ENCODE results near the gene CACNA1A. TPM values are rescaled to one million over a fixed set of nuclear protein-coding genes. Genes with fewer than 3 reads are reported as not detected.
A peak's percentile ranks its signal among the peaks of the same experiment; 100 is the strongest.

Gene CACNA1A
- polyA plus RNA-seq, 1 donor (not counting 4 experiments of a cell fraction or from before 2014, with no cell fraction given), result not detected

DNA sequence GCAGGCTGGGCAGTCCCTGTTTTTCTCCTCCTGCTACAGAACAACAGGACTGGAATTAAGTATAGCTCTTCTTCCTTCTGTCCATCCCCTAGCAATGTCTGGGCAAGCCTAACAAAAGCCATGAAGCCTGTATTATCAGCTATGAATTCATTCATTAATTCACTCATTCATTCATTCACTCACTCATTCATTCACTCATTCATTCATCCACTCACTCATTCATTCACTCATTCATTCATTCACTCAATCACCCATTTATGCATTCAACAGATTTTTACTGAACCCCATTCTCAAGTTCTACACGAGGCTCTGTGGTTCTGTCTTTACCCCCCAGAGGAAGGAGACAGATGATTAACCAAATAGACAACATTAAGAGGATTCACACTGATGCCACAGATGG lies 69.9 kb downstream of the CACNA1A start:
- no peak for DNase-seq (ENCODE audit: low read depth, low spot score)
- TF ChIP-seq, protein P1, sequence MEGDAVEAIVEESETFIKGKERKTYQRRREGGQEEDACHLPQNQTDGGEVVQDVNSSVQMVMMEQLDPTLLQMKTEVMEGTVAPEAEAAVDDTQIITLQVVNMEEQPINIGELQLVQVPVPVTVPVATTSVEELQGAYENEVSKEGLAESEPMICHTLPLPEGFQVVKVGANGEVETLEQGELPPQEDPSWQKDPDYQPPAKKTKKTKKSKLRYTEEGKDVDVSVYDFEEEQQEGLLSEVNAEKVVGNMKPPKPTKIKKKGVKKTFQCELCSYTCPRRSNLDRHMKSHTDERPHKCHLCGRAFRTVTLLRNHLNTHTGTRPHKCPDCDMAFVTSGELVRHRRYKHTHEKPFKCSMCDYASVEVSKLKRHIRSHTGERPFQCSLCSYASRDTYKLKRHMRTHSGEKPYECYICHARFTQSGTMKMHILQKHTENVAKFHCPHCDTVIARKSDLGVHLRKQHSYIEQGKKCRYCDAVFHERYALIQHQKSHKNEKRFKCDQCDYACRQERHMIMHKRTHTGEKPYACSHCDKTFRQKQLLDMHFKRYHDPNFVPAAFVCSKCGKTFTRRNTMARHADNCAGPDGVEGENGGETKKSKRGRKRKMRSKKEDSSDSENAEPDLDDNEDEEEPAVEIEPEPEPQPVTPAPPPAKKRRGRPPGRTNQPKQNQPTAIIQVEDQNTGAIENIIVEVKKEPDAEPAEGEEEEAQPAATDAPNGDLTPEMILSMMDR (optimal IDR thresholded peaks at IDR 0.05 in 1 of 3, IDR thresholded peaks at IDR 0.05 in 1 of 3, conservative IDR thresholded peaks at IDR 0.05 in 1 of 3; ENCODE audit: extremely low read depth in 1 of 3, insufficient read depth in 2 of 3, low read length in 3 of 3), result no peak
- TF ChIP-seq EZH2 (IDR thresholded peaks at IDR 0.05; ENCODE audit: low read length), result no peak
- no peak overlapping the region for H3K4me3 ChIP-seq (ENCODE audit: control insufficient read depth in 2 of 3, extremely low read depth in 1 of 3, insufficient read depth in 2 of 3, low read depth in 1 of 3, low read length in 3 of 3)
- no peaks in the 10 kb centered on the region for H3K9me1 ChIP-seq (ENCODE audit: control insufficient read depth, extremely low read depth, insufficient read depth, low read length)
- no peaks in the 10 kb centered on the region for H3K27me3 ChIP-seq (ENCODE audit: control insufficient read depth, extremely low read depth, insufficient read depth, low read length)
- no peak for FAIRE-seq
- no peaks in the 10 kb centered on the region for H3K9me3 ChIP-seq (ENCODE audit: control insufficient read depth, low read depth, low read length)
- dilution Hi-C loops (cut with MboI; ENCODE audit: extremely low pct_ligation_motif_present, low sequenced_read_pairs), result no loop called here
- no peak overlapping the region for H3K9ac ChIP-seq (ENCODE audit: control insufficient read depth, extremely low read depth, insufficient read depth, low read length)
- no peaks in the 10 kb centered on the region for H3K4me1 ChIP-seq (ENCODE audit: control insufficient read depth, extremely low read depth, insufficient read depth, low read length)
- H4K20me1 ChIP-seq (ENCODE audit: control insufficient read depth, extremely low read depth, insufficient read depth, low read length), result no peaks in the 10 kb centered on the region
- H3K27ac ChIP-seq (ENCODE audit: control insufficient read depth, insufficient read depth, low read length), result no peak overlapping the region
- H2AFZ ChIP-seq (ENCODE audit: control insufficient read depth, low read length), result no peak overlapping the region
- no peaks in the 10 kb centered on the region for H3K36me3 ChIP-seq (ENCODE audit: control insufficient read depth in 2 of 2, extremely low read depth in 1 of 2, insufficient read depth in 2 of 2, low read length in 2 of 2)
- H3K79me2 ChIP-seq (ENCODE audit: control insufficient read depth, insufficient read depth, low read length), result no peaks in the 10 kb centered on the region
- H3K4me2 ChIP-seq (ENCODE audit: control insufficient read depth, extremely low read depth, insufficient read depth, low read depth, low read length), result no peak overlapping the region

DNA sequence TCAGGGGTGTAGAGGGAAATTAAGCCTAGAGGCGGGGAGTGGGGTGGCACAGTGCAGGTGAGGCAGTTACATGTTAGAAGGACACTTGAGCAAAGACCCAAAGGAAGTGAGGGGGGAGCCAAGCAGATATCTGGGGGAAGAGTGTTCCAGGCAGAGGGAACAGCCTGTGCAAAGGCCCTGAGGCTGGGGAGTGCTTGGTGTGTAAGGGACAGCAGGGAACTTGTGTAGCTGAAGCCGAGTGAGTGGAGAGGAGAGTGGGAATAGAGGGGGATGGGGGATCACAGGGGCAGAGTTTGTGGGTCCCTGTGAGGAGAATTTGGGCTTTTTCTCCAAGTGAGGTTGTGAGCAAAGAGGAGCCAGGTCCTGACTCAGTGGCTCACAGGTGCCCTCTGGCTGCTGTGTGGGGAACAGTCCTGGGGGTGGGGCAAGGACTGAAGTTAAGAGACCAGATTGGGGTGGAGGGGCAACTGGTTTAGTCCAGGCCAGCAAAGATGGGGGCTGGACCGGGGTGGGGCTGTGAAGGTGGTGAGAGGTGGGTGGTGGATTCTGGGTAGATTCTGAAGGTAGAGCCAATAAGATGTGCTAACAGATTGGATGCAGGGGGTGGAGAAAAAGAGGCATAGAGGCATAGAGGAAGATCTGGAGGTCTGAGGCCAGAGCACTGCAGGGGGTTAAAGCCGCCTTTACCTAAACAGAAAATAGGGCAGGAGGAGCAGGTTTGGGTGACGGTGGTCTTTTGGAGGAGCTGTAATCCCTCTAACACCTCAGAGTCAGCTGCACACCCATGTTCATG lies 75.3 kb downstream of the CACNA1A start:
- no peaks in the 10 kb centered on the region for H3K79me2 ChIP-seq (ENCODE audit: control insufficient read depth, insufficient read depth, low read length)
- dilution Hi-C loops (cut with MboI; ENCODE audit: extremely low pct_ligation_motif_present, low sequenced_read_pairs), result no loop called here

More for the DNA sequence above, 75.3 kb downstream of the CACNA1A start:
- no peaks in the 10 kb centered on the region for H3K9me3 ChIP-seq (ENCODE audit: control insufficient read depth, low read depth, low read length)
- no peaks in the 10 kb centered on the region for H3K4me1 ChIP-seq (ENCODE audit: control insufficient read depth, extremely low read depth, insufficient read depth, low read length)
- TF ChIP-seq, protein P1 (optimal IDR thresholded peaks at IDR 0.05 in 1 of 3, IDR thresholded peaks at IDR 0.05 in 1 of 3, conservative IDR thresholded peaks at IDR 0.05 in 1 of 3; ENCODE audit: extremely low read depth in 1 of 3, insufficient read depth in 2 of 3, low read length in 3 of 3), result peak; percentile 82 to 95 (median 91)
- TF ChIP-seq EZH2 (IDR thresholded peaks at IDR 0.05; ENCODE audit: low read length), result no peak
- no peak overlapping the region for H3K9ac ChIP-seq (ENCODE audit: control insufficient read depth, extremely low read depth, insufficient read depth, low read length)
- DNase-seq (ENCODE audit: low read depth, low spot score), result peak; percentile 11
- FAIRE-seq, result peak; percentile 58
- no peak overlapping the region for H3K27ac ChIP-seq (ENCODE audit: control insufficient read depth, insufficient read depth, low read length)
- no peaks in the 10 kb centered on the region for H3K27me3 ChIP-seq (ENCODE audit: control insufficient read depth, extremely low read depth, insufficient read depth, low read length)
- no peaks in the 10 kb centered on the region for H4K20me1 ChIP-seq (ENCODE audit: control insufficient read depth, extremely low read depth, insufficient read depth, low read length)
- no peaks in the 10 kb centered on the region for H3K9me1 ChIP-seq (ENCODE audit: control insufficient read depth, extremely low read depth, insufficient read depth, low read length)
- no peak overlapping the region for H3K4me2 ChIP-seq (ENCODE audit: control insufficient read depth, extremely low read depth, insufficient read depth, low read depth, low read length)
- no peak overlapping the region for H2AFZ ChIP-seq (ENCODE audit: control insufficient read depth, low read length)
- H3K4me3 ChIP-seq (ENCODE audit: control insufficient read depth in 2 of 3, extremely low read depth in 1 of 3, insufficient read depth in 2 of 3, low read depth in 1 of 3, low read length in 3 of 3), result no peak overlapping the region
- H3K36me3 ChIP-seq (ENCODE audit: control insufficient read depth in 2 of 2, extremely low read depth in 1 of 2, insufficient read depth in 2 of 2, low read length in 2 of 2), result no peaks in the 10 kb centered on the region

Measured in keratinocyte (primary cell).